ENCODE data around the gene SMARCD1.

GRCh38 chr12:50142993-50143392 is 57.9 kb downstream of the SMARCD1 start:
- TF ChIP-seq, protein P1, sequence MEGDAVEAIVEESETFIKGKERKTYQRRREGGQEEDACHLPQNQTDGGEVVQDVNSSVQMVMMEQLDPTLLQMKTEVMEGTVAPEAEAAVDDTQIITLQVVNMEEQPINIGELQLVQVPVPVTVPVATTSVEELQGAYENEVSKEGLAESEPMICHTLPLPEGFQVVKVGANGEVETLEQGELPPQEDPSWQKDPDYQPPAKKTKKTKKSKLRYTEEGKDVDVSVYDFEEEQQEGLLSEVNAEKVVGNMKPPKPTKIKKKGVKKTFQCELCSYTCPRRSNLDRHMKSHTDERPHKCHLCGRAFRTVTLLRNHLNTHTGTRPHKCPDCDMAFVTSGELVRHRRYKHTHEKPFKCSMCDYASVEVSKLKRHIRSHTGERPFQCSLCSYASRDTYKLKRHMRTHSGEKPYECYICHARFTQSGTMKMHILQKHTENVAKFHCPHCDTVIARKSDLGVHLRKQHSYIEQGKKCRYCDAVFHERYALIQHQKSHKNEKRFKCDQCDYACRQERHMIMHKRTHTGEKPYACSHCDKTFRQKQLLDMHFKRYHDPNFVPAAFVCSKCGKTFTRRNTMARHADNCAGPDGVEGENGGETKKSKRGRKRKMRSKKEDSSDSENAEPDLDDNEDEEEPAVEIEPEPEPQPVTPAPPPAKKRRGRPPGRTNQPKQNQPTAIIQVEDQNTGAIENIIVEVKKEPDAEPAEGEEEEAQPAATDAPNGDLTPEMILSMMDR (IDR thresholded peaks at IDR 0.05; ENCODE audit: low read length): no peak
- no peak for TF ChIP-seq EZH2 (IDR thresholded peaks at IDR 0.05; ENCODE audit: borderline replicate concordance, low read length)
